ENCODE measurements around the gene ANKRD39. TPM values are rescaled to one million over a fixed set of nuclear protein-coding genes. Genes with fewer than 3 reads are reported as not detected.

The ANKRD39 gene
- total and polyA plus RNA-seq, 4 donors, result 4.7 to 22.7 (median 10.7) TPM

DNA sequence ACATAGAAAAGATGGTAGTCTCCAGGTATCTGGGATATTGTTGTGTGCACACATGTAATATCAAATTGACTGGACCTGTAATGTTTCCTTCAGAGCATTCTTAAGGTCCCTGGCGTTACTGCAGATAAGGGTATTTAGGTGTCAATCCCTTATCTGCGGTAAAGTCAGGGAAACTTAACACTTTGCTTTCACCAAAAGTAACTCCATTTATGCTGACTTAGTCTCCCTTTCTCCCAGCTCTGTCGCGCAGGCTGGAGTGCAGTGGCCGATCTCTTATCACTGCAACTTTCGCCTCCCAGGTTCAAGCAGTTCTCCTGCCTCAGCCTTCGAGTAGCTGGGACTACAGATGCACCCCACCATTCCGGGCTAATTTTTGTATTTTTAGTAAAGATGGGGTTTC is 39.9 kb downstream of the ANKRD39 start:
- peak overlapping the region; percentile 30 to 85 (median 83) for H3K4me3 ChIP-seq (ENCODE audit: low read depth in 1 of 3, low read length in 3 of 3)

GRCh38 chr2:96816836-96817702 is 40.7 kb downstream of the ANKRD39 start:
- H3K4me1 ChIP-seq (ENCODE audit: control insufficient read depth in 4 of 4, insufficient read depth in 4 of 4, low read length in 3 of 4), result peaks cover 22 to 58% (median 53%) of the 10 kb centered on the region in 4 donors
- no peak for DNase-seq (ENCODE audit: low spot score)
- no peaks in the 10 kb centered on the region for H3K9me3 ChIP-seq (ENCODE audit: control insufficient read depth in 4 of 4, low read length in 3 of 4)
- H3K9ac ChIP-seq (ENCODE audit: low read depth in 1 of 2, low read length in 2 of 2), result peak overlapping the region in 1 of 2 donors; percentile 51
- peak overlapping the region in 1 of 2 donors; percentile 11 for H3K27ac ChIP-seq (ENCODE audit: low read depth in 1 of 2, low read length in 2 of 2)
- no peak for TF ChIP-seq YY1 (IDR thresholded peaks at IDR 0.05)
- no peak for TF ChIP-seq JUND (IDR thresholded peaks at IDR 0.05)
- TF ChIP-seq SP1 (IDR thresholded peaks at IDR 0.05), result no peak
- no peak for TF ChIP-seq RXRA (IDR thresholded peaks at IDR 0.05)
- no peak for TF ChIP-seq GABPA (IDR thresholded peaks at IDR 0.05 in 1 of 2, conservative IDR thresholded peaks at IDR 0.05 in 1 of 2)
- TF ChIP-seq EGR1 (IDR thresholded peaks at IDR 0.05; ENCODE audit: low read depth in 2 of 2), result no peak
- no peak for TF ChIP-seq REST (IDR thresholded peaks at IDR 0.05)
- no peak for TF ChIP-seq FOXA2 (IDR thresholded peaks at IDR 0.05)
- no peak for TF ChIP-seq HNF4A (conservative IDR thresholded peaks at IDR 0.05)
- no peak for TF ChIP-seq HNF4G (IDR thresholded peaks at IDR 0.05)
- TF ChIP-seq FOXA1 (IDR thresholded peaks at IDR 0.05), result no peak
- TF ChIP-seq RAD21 (IDR thresholded peaks at IDR 0.05), result no peak
- no peak for TF ChIP-seq CTCF (IDR thresholded peaks at IDR 0.05; ENCODE audit: low read depth, low read length, missing input control)
- TF ChIP-seq NR2F2 (IDR thresholded peaks at IDR 0.05), result no peak
- 1% methylated on average over 89 of the region's 89 CpGs for WGBS
- H3K36me3 ChIP-seq (ENCODE audit: control insufficient read depth in 4 of 4, insufficient read depth in 3 of 4, low read depth in 1 of 4, low read length in 3 of 4), result no peaks in the 10 kb centered on the region
- H3K27me3 ChIP-seq (ENCODE audit: control insufficient read depth in 4 of 4, insufficient read depth in 4 of 4, low read length in 3 of 4), result no peaks in the 10 kb centered on the region
- H3K4me3 ChIP-seq (ENCODE audit: low read depth in 1 of 3, low read length in 3 of 3), result peak overlapping the region; percentile 30 to 85 (median 83)

More for the DNA sequence above, 39.9 kb downstream of the ANKRD39 start:
- no peak for DNase-seq (ENCODE audit: low spot score)
- no peak overlapping the region for H3K9ac ChIP-seq (ENCODE audit: low read depth in 1 of 2, low read length in 2 of 2)
- peaks cover 22 to 63% (median 56%) of the 10 kb centered on the region in 4 donors for H3K4me1 ChIP-seq (ENCODE audit: control insufficient read depth in 4 of 4, insufficient read depth in 4 of 4, low read length in 3 of 4)
- H3K27me3 ChIP-seq (ENCODE audit: control insufficient read depth in 4 of 4, insufficient read depth in 4 of 4, low read length in 3 of 4), result no peaks in the 10 kb centered on the region
- H3K9me3 ChIP-seq (ENCODE audit: control insufficient read depth in 4 of 4, low read length in 3 of 4), result no peaks in the 10 kb centered on the region
- no peaks in the 10 kb centered on the region for H3K36me3 ChIP-seq (ENCODE audit: control insufficient read depth in 4 of 4, insufficient read depth in 3 of 4, low read depth in 1 of 4, low read length in 3 of 4)
- 31% methylated on average over 8 of the region's 8 CpGs for WGBS
- H3K27ac ChIP-seq (ENCODE audit: low read depth in 1 of 2, low read length in 2 of 2), result no peak overlapping the region
- TF ChIP-seq HNF4G (IDR thresholded peaks at IDR 0.05) (no peak), REST (IDR thresholded peaks at IDR 0.05) (no peak), RAD21 (IDR thresholded peaks at IDR 0.05) (no peak), HNF4A (conservative IDR thresholded peaks at IDR 0.05) (no peak), NR2F2 (IDR thresholded peaks at IDR 0.05) (no peak), FOXA2 (IDR thresholded peaks at IDR 0.05) (no peak)
